Measurements from ENCODE around the gene PLA2G4E.

Gene PLA2G4E

DNA sequence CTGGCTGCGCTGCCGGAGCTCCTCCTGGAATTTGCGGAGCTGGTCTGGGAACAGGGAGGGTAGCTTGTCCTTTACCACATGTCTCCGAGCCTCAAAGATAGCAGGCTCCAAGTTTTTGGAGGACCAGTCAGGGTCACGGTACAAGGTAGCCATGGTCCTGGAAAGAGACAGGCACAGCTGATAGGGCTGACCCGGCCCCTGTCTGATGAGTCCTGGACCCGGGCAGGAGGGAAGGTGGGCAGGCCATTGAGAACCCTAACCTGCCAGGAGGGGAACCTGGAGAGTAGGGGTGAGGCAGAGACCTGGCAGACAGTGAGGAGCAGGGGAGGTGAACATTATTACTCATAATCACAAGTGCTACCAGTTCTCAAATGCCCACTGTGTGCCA is 28.0 kb downstream of the PLA2G4E start:
- DNase-seq (ENCODE audit: low read depth): no peak

DNA sequence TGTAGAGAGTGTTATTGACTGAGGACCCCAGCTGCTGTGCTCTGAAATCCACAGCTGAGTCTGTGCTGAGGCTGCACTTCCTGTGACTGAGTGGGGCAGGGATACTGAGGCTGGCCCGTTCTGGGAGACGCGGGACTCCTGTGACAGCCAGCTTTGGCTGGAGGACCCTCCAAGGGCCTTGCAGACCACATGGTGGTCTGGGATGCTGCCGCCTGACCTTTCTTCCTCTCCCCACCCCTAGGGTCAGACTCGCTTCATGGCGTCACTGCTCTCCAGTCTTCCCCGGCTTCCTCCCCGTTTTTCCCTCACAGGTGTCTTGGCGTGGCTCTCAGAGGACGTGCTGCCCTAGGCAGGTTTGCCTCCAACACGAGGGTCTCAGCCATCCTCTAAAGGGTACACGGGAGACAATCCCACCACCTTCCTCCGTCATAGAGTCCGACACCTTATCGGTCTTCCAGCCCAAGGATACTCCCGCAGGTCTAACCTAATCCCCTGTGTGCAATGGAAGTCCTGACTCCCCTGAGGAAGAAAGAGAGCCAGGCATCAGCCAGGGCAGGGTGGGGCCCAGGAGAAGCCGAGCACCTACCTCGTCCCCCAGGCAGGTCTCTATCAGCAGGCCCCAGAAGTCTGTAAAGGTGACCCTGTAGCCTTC is 28.6 kb downstream of the PLA2G4E start:
- no peak for DNase-seq (ENCODE audit: low read depth)

DNA sequence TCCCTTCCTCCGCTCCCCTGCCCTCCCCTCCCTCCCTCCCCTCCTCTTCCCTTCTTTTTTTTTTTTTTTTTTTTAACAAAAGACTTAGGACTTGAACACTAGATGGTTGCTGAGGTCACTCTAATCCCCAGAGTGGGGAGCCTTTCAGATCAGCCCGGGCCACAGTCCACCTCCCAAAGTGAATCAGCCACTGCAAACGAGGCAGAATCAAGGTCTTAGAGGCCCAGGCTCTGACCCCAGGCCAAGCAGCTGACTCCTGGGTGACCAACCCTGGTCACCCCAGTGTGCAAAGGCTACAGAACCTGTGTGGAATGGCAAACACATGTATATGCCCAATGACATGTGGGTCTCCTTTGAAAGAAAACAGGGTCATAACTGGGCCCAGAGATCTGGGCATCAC is 30.2 kb downstream of the PLA2G4E start:
- no peak for DNase-seq (ENCODE audit: low read depth)

DNA sequence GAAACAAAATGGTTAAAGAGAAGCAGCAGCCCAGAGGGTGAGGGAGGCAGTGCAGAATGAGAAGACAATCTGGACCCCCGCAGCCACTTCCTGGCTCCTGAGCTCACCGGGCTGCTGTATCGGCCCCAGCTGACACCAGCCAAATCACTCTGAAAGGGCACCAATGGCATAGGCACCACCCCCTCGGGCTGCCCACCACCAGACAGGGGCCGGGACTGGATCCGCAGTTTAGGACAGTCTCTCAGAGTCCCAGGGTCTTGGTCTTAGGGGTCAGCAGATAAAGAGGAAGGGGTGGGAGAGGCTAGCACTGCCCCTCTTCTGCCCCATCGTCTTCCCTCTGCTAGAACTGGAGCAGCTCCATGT is 30.6 kb downstream of the PLA2G4E start:
- DNase-seq (ENCODE audit: low read depth): no peak

DNA sequence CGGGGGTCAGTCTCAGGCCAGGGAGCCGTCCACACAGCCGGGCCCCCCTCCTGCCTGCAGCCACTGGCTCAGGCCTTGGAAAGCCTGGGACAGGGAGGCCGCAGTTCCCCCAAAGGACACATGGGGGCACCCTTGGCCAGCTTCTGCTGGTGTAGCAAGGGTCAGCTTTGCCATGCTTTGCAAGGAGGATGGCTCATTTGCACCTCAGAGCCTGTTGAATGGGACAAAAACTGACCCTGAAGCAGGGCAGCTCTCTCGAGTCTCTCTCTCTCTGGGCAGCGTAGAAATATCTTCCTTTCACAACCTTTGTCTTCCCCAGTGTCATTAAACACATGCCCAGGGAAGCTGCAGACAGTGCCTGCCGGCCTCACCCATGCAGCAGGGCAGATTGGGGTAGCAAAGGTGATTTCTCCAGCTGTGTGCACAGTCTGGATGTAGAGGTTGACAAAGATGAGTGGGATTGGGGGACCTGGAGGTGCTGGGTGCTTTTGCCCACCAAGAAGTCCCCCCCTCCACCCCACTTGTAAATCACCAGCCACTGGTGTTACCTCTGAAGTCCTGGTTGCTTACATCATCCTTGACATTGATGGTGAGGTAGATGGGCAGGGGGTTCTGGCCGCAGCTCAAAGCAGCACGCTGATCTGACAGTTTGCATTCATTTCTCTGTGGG is 31.1 kb downstream of the PLA2G4E start:
- peak; percentile 58 for DNase-seq (ENCODE audit: low read depth)

DNA sequence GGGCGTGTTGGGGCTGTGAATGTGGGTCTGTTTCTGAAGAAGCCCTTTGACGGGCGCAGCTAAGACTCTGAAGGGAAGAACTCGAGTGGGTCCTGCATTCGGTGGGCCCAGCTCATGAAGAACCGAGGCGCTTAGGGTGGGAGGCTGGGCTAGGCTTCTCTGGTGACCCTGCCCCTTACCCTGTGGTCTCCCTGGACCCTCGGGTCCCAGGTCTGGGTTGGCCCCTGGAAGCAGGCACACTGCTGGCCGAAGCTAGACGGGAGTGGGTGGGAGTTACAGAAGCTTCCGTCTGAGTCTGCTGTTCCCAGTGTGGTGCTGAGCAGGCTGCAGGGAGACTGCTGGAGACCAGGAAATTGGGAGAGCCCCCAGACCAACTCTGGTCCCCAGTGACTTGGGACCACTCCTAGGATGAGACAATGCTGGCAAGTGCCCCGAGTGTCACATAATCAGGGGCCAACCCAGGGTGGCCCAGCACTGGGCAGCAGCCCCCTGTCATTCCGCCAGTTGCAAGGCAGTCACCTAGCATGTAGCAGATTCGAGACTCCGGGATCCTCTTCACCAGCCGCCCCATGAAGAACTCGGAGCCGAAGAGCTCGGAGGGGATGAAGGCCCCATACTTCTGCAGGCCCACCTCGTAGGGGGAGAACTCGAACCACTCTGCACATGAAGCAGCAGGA is 31.8 kb downstream of the PLA2G4E start:
- no peak for DNase-seq (ENCODE audit: low read depth)

DNA sequence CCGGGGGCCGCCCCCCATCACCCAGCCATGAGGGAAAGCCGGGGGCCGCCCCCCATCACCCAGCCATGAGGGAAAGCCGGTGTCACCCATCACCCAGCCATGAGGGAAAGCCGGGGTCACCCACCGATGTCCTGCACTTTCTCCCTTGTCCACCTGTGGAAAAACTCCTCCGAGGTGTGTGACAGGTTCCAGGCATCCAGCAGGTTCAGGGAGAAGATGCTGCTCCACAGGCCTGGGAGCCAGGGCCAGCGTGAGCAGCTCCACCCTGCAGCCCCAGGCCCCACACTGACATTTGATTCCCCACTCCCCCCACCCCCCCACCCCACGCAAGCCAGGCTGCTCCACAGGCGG is 32.9 kb downstream of the PLA2G4E start:
- DNase-seq (ENCODE audit: low read depth): no peak

DNA sequence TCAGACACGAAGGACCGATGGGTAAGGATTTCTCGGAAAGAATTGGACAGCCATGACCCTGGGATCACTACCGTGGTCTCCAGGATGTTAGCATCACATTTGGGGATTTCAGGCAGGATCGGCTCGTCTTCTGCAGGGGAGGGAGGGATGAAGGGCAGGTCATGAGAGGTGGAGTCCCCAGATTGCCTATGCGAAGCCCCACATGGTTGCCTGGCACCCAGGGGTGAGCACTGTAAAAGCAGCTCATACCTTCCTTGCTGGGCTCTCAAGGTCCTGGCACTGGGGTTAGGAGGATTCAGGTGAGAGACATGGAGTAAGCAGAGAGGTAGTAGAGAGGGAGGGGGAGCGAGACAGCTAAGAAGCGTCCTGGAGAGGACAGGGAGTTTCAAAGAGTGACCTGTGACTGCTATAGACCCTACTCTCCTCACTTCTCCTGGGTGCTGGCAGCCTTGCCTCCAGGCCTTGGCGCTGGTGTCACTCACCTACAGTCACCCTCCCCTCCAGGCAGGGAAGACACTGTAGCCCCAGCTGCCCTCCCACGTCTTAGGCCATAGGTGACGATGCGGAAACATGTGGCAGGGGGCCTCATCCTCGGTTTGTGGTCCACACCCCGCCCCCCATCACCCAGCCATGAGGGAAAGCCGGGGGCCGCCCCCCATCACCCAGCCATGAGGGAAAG is 33.5 kb downstream of the PLA2G4E start:
- no peak for DNase-seq (ENCODE audit: low read depth)

DNA sequence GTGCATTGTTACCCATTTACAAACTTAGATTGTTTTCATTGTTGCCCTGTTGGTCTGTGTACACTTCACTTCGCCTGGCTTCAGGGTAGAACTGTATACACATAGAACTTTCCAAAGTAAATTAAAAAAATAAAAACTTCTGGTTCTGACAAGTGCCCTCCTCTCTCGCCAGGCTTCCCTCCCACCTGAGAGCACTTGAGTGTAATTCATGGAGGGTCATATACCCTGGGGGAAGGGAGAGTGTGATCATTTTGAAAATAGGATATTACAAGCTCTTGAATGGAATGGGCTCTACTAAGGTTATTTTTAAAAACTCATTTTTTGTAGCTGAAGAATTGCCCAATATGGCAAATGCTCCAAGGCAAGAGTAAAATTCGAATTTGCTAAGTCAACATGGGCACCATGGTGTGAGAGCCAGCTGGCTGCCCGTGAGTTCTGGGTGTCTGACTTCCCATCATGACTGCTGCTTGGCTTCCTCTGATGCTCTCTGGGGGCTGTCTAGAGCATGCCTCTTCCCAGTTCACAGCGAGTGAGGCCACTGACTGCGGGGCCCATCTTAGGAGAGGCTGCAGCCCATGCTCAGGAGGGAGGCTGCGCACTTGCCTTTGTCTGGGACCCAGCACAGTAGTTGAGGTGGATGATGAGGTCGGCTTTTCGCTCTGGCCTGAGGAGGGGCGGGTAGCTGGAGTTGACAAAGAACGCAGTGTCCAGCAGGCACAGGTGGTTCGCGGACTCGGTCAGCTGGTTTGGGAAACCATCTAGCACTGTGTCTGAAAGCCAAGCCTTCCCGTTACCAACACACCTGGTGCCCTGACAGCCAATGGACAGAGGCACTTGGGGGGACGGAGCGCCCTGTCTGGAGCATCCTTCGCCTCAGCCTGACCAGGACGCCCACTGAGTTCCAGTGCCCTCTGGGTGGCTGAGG is 35.3 kb downstream of the PLA2G4E start:
- DNase-seq (ENCODE audit: low read depth): no peak

DNA sequence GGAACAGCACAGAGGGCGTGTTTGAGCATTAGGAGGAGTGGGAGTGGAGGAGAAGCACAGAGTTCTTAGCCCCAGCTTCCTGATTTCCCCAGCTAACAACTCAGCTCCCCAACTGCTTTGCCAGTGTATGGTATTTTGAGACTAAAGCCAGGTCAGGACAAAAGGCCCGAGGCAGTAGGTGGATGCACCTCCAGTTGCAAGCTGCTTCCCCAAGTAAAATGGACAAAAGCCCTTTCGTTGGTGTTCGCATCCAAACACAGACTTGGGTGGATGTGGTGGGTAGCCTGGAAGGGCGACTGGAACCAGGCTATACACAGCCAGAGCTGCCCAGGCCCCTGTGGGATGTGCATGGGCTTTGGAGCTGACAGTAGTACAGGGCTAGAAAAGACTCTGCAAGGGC is 36.2 kb downstream of the PLA2G4E start:
- DNase-seq (ENCODE audit: low read depth): no peak

DNA sequence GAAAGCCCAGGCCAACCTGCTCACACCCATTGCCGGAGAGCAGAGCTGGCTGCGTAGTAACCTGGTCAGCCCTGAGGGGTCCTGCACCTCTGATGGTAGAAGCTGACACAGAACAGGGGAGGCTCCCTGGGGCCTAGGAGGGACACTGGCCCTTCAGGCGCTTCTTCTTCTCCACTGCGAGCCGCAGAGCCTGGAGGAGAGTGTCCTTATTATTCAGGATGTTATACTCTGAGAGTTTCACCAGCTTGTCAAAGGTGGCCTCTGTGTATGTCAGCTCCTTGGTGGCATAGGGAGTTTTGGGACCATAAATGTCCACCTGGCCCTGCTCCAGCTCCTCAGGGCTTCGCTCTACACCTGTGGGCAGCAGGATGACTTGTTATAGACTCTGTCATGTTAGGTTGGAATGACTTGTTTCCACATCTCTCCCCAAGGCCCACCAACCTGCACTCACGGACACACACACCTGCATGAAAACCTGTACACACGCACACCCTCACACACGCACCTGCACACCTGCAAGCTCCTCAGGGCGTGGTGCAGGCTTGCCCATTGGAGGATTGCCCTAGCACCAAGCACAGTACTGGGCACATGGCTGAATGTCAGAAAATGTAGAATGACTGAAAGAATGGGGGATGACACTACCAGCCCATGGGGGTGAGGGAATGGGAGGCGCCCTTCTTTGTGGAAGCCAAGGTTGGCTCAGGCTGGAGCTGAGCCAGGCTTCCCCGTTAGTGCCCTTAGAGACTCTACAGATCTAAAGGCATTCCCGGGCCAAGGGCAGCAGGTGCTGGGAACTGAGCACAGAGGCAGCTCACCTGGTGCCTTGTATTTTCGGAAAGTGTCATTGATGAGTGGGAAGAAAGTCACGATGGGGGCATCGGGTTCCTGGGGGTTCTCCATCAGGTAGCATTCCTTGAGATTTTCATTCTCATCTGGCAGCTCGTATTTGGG is 36.9 kb downstream of the PLA2G4E start:
- DNase-seq (ENCODE audit: low read depth): no peak

DNA sequence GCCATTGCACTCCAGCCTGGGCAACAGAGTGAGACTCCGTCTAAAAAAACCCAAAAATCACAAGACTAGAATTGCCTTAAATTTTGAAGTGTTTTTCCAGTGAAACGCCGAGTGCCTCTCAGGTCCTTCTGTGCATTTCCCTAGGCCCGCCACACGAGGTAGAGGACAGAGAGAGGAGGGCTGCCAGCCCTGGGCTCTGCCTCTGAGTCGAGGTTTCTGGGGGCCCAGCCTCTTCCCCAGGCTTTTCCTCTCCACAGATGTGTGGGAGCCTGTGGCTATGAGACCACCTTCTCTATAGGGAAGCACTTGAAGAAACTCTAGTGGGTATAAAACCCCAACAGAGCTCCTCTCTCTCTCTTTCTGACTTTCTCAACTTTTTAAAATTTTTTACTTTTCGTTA is 37.6 kb downstream of the PLA2G4E start:
- DNase-seq (ENCODE audit: low read depth): no peak

DNA sequence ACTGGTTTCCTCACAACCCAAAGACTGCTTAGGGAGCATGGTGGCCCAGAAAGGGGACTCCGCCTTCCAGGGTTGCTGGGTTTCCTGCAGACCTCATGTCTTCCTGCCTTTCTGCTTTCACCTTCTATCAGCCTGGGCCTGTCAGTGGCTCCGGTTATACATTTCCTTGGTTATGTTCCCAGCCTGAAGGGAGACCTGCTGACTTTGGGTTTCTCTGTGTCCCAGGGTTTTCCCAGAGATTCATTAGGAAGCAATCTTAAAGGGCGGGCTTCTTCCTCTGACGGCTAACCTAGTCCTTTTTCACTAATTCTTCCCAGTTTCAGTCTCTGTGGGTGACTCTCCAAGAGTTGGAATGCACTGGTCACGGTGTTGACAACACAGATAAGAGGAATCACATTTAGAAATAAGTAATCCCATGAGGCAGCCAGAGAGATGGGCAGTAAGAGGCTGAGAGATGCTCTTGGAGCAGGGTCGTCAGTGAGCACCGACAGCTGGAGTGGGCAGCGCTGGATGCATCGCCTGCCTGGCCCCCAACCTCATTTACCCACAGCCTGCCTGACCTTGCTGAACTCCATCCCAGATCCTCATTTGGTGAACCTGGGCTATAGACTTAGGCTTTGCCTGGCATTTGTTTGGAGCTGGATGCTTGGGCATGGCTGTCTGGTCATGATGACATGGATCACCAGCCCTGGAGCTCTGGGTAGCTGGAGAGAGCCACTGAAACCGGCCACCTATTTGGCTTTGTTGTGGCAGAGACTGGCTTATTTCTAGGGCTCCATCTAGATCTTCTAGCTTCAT is 38.5 kb downstream of the PLA2G4E start:
- no peak for DNase-seq (ENCODE audit: low read depth)

DNA sequence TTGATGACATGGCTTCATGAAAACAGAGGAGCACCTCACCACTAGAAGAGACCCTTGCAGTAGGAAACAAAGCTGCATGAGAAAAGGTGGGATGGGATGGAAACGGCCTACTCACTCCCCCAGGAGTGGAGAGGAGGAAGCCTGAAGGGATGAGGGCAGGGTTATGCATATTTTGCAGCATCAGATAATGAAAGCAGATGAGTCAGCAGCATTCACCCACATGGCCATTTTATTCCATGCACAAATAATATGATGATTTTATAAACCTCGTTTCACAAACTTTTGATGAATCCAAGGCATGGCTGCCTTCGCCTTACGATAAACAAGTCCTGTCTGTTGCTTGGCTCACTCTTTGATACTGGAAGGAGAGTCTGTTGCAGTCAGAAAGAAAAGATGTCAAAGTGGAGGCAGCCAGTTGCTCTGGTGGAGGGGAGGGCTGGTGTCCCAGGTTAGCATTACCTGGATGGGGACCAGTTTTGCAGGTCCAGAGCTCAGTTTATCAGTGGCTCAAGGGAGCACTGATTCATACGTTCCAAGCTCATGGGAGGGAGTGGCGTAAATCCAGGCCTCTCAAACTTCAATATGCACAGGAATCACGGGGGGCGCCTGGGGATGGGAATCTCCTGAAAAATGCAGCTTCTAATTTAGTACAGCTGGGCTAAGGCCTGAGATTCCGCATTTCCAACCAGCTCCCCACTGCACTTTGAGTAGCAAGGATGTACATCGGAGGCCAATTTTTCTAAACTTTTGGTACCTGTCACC is 39.3 kb downstream of the PLA2G4E start:
- DNase-seq (ENCODE audit: low read depth): no peak

DNA sequence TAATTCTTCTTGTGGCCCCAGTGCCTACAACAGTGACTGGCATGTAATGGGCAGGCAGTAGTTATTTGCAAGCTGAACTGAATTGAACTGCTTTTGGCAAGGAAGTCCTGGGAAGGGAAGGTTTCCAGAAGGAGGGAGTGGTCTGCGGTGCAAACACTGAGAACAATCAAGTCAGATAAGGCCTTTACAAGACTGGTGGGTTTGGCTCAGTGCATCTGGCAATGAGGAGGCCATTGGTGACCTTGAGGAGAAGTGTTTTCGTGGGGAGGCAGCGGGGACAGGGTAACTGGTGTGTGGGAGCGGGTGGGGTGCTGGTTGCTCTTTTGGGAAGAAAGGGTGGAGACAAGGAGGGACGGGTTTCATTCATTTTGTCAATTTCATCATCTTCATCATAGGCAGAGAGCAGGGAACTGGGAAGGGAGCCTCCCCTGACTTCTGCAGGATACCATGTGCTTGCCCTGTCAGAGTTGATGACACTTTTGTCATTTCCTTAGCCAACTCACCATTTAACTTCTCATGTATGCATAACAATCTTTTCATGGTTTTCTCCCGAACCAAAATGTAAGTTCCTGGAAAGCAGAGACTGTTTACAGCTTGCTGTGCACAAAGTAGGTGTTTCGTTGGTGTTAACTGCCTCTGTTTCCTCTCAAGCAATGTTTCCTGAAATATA is 40.1 kb downstream of the PLA2G4E start:
- no peak for DNase-seq (ENCODE audit: low read depth)

DNA sequence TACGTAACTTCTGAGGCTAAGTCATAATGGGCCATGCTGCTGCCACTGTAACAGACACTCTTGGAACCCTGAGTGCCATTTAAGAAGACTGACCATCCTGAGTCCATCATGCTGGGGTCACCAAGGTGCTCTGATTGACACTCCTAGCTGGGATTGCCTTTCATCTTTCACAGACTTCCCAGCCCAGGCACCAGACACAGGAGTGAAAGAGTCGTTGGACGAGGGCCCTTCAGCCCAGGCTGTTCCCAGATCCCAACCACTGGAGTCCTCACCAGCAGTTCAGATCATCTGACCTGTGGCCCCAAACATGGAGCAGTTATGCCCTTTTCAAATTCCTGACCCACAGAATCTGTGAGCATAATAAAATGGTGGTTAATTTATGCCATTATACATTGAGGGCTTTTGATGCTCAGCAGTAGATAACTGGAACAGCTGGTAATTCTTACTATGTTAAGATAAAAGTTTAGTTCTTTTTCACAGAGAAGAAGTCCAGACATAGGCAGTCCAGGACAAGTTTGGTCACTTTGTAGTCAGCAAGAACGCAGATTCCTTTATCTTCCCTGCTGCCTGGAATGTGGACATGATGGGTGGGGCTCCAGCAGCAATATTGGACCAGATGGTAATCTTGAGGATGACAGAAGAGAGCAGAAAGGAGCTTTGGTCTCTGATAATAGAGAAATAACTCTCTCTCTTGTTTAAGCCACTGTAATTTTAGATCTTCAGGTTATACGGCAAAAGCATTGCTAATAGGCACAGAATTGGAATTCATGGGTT is 41.2 kb downstream of the PLA2G4E start:
- no peak for DNase-seq (ENCODE audit: low read depth)

DNA sequence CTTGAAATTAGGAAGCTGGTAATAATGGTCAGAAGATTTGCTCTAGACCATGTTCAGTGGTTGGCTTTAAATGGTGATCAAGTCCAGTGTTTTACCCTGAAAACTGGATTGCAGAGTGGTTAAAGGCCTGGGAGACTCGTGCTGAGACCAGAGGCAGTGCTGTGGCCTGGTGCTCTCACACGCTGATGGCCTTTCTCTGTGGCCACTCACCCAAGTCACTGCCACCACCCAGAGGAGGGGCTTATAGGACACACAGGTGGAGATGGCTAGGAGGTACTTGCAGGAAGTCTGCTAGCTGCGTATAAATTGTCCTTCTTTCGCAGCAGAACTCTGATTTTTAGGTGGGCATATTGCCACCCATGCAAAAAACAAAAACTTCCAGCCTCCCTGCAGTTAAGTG is 42.3 kb downstream of the PLA2G4E start:
- no peak for DNase-seq (ENCODE audit: low read depth)

All from iris pigment epithelial cell (primary cell).